AG09319 (cell line): Measurements from ENCODE around the gene PCA3.

Source experiments
- DNase-seq: peaks from one replicate; pipeline ENCODE4 v3.0.0-alpha.2; 2010; ENCODE audit warnings: low read depth; ENCODE audit errors: extremely low read depth
- CTCF ChIP-seq: IDR thresholded peaks from 2 replicates; pipeline ENCODE4 v1.5.1; 2011; ENCODE audit warnings: low read depth, mild to moderate bottlenecking, inconsistent platforms, low read length, moderate library complexity

Gene PCA3

DNA sequence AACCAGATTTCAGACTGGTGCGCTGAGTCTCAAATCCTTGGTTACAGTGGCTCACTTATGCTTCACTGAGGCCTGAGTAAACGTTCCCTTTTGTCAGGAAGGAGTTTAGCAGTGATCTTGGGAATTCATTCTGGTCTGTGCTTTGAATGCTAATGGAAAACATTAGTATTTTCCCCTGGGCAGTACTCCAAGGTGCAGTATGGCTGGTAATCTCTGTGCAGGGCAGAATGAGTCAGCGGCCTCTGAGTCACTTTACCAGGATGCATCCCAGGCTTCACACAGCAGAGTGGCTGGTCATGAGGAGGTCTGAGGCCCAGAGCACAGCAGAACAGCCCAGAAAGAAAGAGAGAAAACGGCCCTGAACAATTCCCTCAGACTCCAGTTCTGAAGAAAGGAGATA is 54.0 kb downstream of the PCA3 start:
- TF ChIP-seq CTCF, result no peak
- DNase-seq, result peak; percentile 93

DNA sequence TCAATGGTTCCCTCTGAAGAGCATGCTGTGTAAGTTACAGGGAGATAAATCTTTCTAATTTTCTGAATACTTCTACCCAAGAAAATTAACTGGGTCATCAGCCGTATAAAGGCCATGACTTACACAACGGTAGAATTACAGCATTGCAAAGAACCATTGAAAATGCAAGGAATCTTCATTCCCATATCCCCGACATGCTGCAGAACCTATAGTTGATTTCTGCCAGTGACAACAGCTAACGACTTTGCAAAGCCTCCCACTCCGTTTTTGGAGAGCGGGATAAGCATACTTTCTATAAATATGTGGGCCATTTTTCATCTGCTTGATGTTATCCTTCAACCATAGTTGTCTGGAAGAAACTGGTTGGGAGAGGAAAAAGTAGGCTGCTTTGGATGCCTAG is 56.2 kb downstream of the PCA3 start:
- DNase-seq, result no peak
- TF ChIP-seq CTCF, result no peak

DNA sequence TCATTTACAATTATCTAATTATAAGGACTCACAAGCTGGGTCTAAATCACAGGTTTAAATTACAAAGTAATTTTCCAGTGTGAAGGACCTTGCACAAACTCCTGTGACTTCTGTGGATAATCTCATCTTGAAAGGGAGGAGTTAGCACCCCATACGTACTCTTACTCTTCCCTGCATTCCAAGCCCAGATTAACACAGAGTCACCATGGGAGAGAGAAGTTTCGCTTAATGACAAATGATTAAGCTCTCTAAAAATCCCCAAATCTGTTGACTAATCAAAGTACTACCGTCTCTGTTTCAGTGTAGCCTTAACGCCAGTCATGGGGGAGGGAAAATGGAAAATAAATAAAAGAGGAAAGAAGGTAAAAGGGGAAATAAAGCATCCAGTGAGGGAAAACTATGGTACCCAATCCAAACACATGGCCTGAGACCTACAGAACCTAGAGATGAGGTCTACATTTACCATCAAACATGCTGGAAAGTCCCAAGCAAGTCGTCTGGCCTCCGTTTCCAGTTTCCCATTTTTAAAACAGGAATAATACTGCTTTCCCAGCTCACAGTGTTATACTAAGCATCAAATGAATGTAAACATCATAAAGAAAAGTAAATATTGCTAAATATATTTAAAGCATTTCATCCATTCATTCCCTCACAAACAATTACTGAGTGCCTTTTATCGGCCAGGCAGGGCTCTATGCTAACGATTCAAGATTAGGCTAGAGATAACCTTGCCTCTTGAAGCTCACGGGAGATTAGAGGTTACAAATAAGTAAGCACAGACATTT is 63.2 kb downstream of the PCA3 start:
- TF ChIP-seq CTCF, result no peak
- no peak for DNase-seq

GRCh38 chr9:76828447-76828846 is 64.2 kb downstream of the PCA3 start:
- DNase-seq, result no peak
- TF ChIP-seq CTCF, result no peak

DNA sequence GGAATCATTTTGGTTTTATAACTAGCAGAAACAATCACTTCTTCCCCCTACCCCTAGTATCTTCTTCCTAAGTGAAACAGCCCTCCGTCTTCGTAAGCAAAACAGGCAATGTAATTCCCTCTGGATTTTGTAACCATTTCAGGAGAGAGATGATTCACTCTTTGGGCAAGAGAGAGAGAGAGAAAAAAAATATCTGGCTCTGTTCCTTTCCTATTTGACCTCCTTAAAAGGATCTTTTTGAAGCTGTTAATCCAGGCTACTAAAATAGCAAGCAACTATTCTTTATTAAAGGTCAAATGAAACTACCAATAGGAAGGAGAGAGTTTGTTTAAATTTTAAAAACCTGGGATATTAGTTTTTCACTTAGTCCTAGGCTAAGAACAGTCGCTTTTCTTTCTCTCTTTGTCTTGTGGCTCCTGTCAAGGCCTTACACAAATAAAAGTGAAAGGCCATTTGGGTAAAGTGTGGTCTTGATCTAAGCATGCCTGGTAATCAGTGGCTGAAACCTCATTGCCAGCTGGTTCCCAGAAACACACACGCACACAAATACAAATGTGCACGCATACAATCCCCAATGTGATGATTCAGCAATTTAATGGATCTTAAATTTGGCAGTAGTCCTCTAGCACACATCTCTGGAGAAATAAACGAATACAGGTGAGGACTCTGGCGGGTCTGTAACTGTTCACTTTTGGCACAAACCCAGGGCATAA is 71.5 kb downstream of the PCA3 start:
- DNase-seq, result peak; percentile 87

More for the DNA sequence above, 71.5 kb downstream of the PCA3 start:
- TF ChIP-seq CTCF, result no peak
